Measurements from ENCODE around the gene PTPRK. TPM values are rescaled to one million over a fixed set of nuclear protein-coding genes. Genes with fewer than 3 reads are reported as not detected.

PTPRK gene
- total RNA-seq, 1 experiment from 2014 or later: 89.3 TPM

DNA sequence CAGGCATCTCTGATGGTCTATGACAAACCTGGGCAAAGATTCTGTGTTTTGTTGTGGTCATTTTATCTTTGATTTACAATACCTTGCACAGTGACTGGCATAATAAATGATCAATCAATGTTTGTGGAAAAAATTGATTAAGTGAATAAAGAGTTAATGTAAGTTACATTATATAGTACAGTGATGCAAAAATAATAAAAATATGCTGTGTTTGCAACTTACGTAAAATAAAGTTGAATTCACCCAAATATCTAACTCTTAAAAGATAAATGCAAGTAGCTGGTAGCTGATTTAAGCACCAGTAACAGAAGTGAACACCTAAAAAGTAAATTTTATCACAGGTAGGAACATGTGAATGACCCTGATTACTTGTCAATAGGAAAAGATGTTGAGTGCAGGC is 443.6 kb downstream of the PTPRK start:
- no peaks in the 10 kb centered on the region for H3K4me1 ChIP-seq (replicated peaks; ENCODE audit: insufficient read depth)
- BruUV-seq (replicated peaks): no TSS peak

GRCh38 chr6:128074567-128074966 is 445.8 kb downstream of the PTPRK start:
- Histone ChIP-seq H4K20me1 (ENCODE audit: insufficient read depth) (no peaks in the 10 kb centered on the region), H3K36me3 (ENCODE audit: low read depth) (peaks cover 10% of the 10 kb centered on the region; the same call in 1 of the 2 replicates), H3F3A (ENCODE audit: insufficient read depth, low read depth) (no peaks in the 10 kb centered on the region), H2AFZ (no peak overlapping the region), H3K27me3 (ENCODE audit: insufficient read depth, low read depth) (no peaks in the 10 kb centered on the region), H3K9me3 (ENCODE audit: insufficient read depth, low read depth) (no peaks in the 10 kb centered on the region), H3K4me1 (replicated peaks; ENCODE audit: insufficient read depth) (no peaks in the 10 kb centered on the region), H3K27ac (no peak overlapping the region), H3K4me3 (no peak overlapping the region), H3K79me2 (ENCODE audit: low read depth) (no peaks in the 10 kb centered on the region), H3K4me2 (no peak overlapping the region), H3K9me2 (ENCODE audit: insufficient read depth) (no peaks in the 10 kb centered on the region)
- intact Hi-C loops (cut with micrococcal nuclease; ENCODE audit: unreplicated experiment): no loop called here
- BruUV-seq (replicated peaks): no TSS peak
- ChIA-PET CTCF (no interaction called here), POLR2A (ENCODE audit: unreplicated experiment) (no interaction called here)
- TF ChIP-seq EZH2 (IDR thresholded peaks at IDR 0.05; ENCODE audit: low read depth) (no peak), CTCF (conservative IDR thresholded peaks at IDR 0.05) (no peak)
- DNase-seq: no peak

More for the DNA sequence above, 443.6 kb downstream of the PTPRK start:
- TF ChIP-seq EZH2 (IDR thresholded peaks at IDR 0.05; ENCODE audit: low read depth) (no peak), CTCF (conservative IDR thresholded peaks at IDR 0.05) (no peak)
- H4K20me1 ChIP-seq (ENCODE audit: insufficient read depth): no peaks in the 10 kb centered on the region
- no peak overlapping the region for H2AFZ ChIP-seq
- ChIA-PET POLR2A (ENCODE audit: unreplicated experiment) (no interaction called here), CTCF (no interaction called here)
- H3K9me3 ChIP-seq (ENCODE audit: insufficient read depth, low read depth): no peaks in the 10 kb centered on the region
- H3K27me3 ChIP-seq (ENCODE audit: insufficient read depth, low read depth): no peaks in the 10 kb centered on the region
- H3F3A ChIP-seq (ENCODE audit: insufficient read depth, low read depth): no peaks in the 10 kb centered on the region
- intact Hi-C loops (cut with micrococcal nuclease; ENCODE audit: unreplicated experiment): no loop called here
- no peaks in the 10 kb centered on the region for H3K9me2 ChIP-seq (ENCODE audit: insufficient read depth)
- H3K4me2 ChIP-seq: no peak overlapping the region
- no peak for DNase-seq
- H3K4me3 ChIP-seq: no peak overlapping the region
- peaks cover 15% of the 10 kb centered on the region; the same call in 1 of the 2 replicates for H3K36me3 ChIP-seq (ENCODE audit: low read depth)
- no peak overlapping the region for H3K27ac ChIP-seq
- no peaks in the 10 kb centered on the region for H3K79me2 ChIP-seq (ENCODE audit: low read depth)

DNA sequence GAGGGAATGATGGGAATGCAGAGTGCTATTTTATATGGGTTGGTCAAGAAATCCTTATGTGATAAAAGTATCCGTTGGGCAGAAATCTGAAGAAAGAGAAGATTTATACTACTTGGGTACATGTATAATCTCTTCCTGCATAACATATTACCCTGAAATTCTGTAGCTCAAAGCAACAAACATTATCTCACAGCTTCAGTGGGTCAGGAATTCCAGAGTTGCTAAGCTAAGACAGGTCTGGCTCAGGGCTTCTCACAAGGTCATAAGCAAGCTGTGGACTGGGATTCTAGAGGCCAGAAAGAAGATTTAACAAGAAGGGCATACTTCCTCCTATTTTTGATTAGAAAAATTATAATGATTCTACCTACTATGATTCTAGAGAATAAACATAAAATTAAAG is 447.0 kb downstream of the PTPRK start:
- intact Hi-C loops (cut with micrococcal nuclease; ENCODE audit: unreplicated experiment): no loop called here
- TF ChIP-seq EZH2 (IDR thresholded peaks at IDR 0.05; ENCODE audit: low read depth) (no peak), CTCF (conservative IDR thresholded peaks at IDR 0.05) (no peak)
- no peak overlapping the region for H3K27ac ChIP-seq
- H3K4me2 ChIP-seq: no peak overlapping the region
- H3K4me1 ChIP-seq (replicated peaks; ENCODE audit: insufficient read depth): no peaks in the 10 kb centered on the region
- no peaks in the 10 kb centered on the region for H4K20me1 ChIP-seq (ENCODE audit: insufficient read depth)
- H3K9me2 ChIP-seq (ENCODE audit: insufficient read depth): no peaks in the 10 kb centered on the region
- H3F3A ChIP-seq (ENCODE audit: insufficient read depth, low read depth): no peaks in the 10 kb centered on the region
- DNase-seq: no peak
- H3K4me3 ChIP-seq: no peak overlapping the region
- H3K27me3 ChIP-seq (ENCODE audit: insufficient read depth, low read depth): no peaks in the 10 kb centered on the region
- H3K79me2 ChIP-seq (ENCODE audit: low read depth): no peaks in the 10 kb centered on the region
- ChIA-PET POLR2A (ENCODE audit: unreplicated experiment) (no interaction called here), CTCF (no interaction called here)
- H2AFZ ChIP-seq: no peak overlapping the region
- peaks cover 10% of the 10 kb centered on the region; the same call in 1 of the 2 replicates for H3K36me3 ChIP-seq (ENCODE audit: low read depth)
- no peaks in the 10 kb centered on the region for H3K9me3 ChIP-seq (ENCODE audit: insufficient read depth, low read depth)
- no TSS peak for BruUV-seq (replicated peaks)
